SK-N-SH (cell line): Measurements from ENCODE around the gene NEGR1. TPM values are rescaled to one million over a fixed set of nuclear protein-coding genes. Genes with fewer than 3 reads are reported as not detected.

Source experiments
- CTCF ChIA-PET: fragments of 300-600, 350-600 bp; formaldehyde crosslinking; extraction: SDS; loops from one replicate; lab custom pipeline; 2021; lab: Yijun Ruan, JAX
- POLR2A ChIA-PET: fragments of 350-600 bp; sonication (Branson Sonifier 250); formaldehyde crosslinking; extraction: SDS; loops from one replicate; lab custom pipeline; 2020; ENCODE audit warnings: antibody characterized with exemption, inconsistent platforms; lab: Yijun Ruan, JAX
- DNase-seq: peaks from one replicate; pipeline ENCODE4 v3.0.0; 2012
- H2AFZ ChIP-seq: fragments of 200-600 bp; sonication (generic); 2 replicates; pipeline ENCODE4 v1.8.1; 2016; ENCODE audit warnings: antibody characterized with exemption, mild to moderate bottlenecking, low read depth
- H3F3A ChIP-seq: fragments of 200-600 bp; sonication (generic); replicated peaks from 2 replicates; pipeline ENCODE3; 2016; ENCODE audit warnings: antibody characterized with exemption, mild to moderate bottlenecking; ENCODE audit not compliant: insufficient read depth
- H3K27ac ChIP-seq, 2 experiments: fragments of 200-500 bp in 1 of 2; fragments of 200-600 bp in 1 of 2; sonication (Bioruptor generic) in 1 of 2; sonication (generic), shearing (Covaris generic) in 1 of 2; 2 replicates each; pipeline versions ENCODE4 v1.5.1 to v1.6.1; 2014 to 2016; ENCODE audit warnings: low read depth in 2 of 2, inconsistent platforms in 1 of 2, low read length in 1 of 2, mild to moderate bottlenecking in 1 of 2, mixed read lengths in 1 of 2
- H3K27me3 ChIP-seq: fragments of 200-600 bp; sonication (generic), shearing (Covaris generic); 2 replicates; pipeline ENCODE4 v1.6.1; 2016; ENCODE audit warnings: mixed run types; ENCODE audit not compliant: insufficient read depth
- H3K36me3 ChIP-seq, 2 experiments: fragments of 200-500 bp in 1 of 2; fragments of 200-600 bp in 1 of 2; sonication (Bioruptor generic) in 1 of 2; sonication (generic) in 1 of 2; replicated peaks in 1 of 2; 2 replicates each; pipeline versions ENCODE3 to v1.5.1; 2014 to 2016; ENCODE audit warnings: low read length in 1 of 2, mild to moderate bottlenecking in 1 of 2; ENCODE audit not compliant: insufficient read depth in 2 of 2, control insufficient read depth in 1 of 2
- H3K4me1 ChIP-seq, 2 experiments: fragments of 200-500 bp in 1 of 2; fragments of 200-600 bp in 1 of 2; sonication (Bioruptor generic) in 1 of 2; sonication (generic), shearing (Covaris generic) in 1 of 2; 2 replicates each; pipeline versions ENCODE4 v1.5.1 to v1.6.1; 2014 to 2016; ENCODE audit warnings: low read depth in 1 of 2, low read length in 1 of 2, mixed run types in 1 of 2; ENCODE audit not compliant: insufficient read depth in 2 of 2, control insufficient read depth in 1 of 2
- H3K4me2 ChIP-seq: fragments of 200-600 bp; sonication (generic), shearing (Covaris generic); 2 replicates; pipeline ENCODE4 v1.6.1; 2017; ENCODE audit warnings: mixed run types
- H3K4me3 ChIP-seq, 2 experiments: fragments of 200-500 bp in 1 of 2; fragments of 200-600 bp in 1 of 2; sonication (Bioruptor generic) in 1 of 2; sonication (generic), shearing (Covaris generic) in 1 of 2; 2 replicates each; pipeline versions ENCODE4 v1.5.1 to v1.8.1; 2014 to 2016; ENCODE audit warnings: low read depth in 2 of 2, inconsistent platforms in 1 of 2, low read length in 1 of 2, mild to moderate bottlenecking in 1 of 2, mixed read lengths in 1 of 2, moderate library complexity in 1 of 2
- H3K79me2 ChIP-seq: fragments of 200-600 bp; sonication (generic); 2 replicates; pipeline ENCODE4 v1.8.1; 2017; ENCODE audit warnings: mild to moderate bottlenecking; ENCODE audit not compliant: insufficient read depth
- H3K9ac ChIP-seq: fragments of 200-600 bp; sonication (generic); 2 replicates; pipeline ENCODE4 v1.6.1; 2017; ENCODE audit warnings: mixed run types
- H3K9me2 ChIP-seq: fragments of 200-600 bp; sonication (generic); 2 replicates; pipeline ENCODE4 v1.6.1; 2017; ENCODE audit warnings: mixed run types
- H3K9me3 ChIP-seq: fragments of 200-600 bp; sonication (generic); 2 replicates; pipeline ENCODE4 v1.6.1; 2017; ENCODE audit warnings: mixed run types, mild to moderate bottlenecking, moderate library complexity
- H4K20me1 ChIP-seq: fragments of 200-600 bp; sonication (generic); 2 replicates; pipeline ENCODE4 v1.6.1; 2017; ENCODE audit warnings: mild to moderate bottlenecking, mixed run types; ENCODE audit not compliant: insufficient read depth
- CTCF ChIP-seq: fragments of 200-600 bp; sonication (generic); IDR thresholded peaks from 2 replicates; pipeline ENCODE4 v1.6.1; 2017; ENCODE audit warnings: antibody characterized with exemption, mild to moderate bottlenecking, moderate library complexity
- EP300 ChIP-seq, 2 experiments: IDR thresholded peaks; 2 replicates each; pipeline versions ENCODE4 v1.4.0 to v1.6.1; 2012; ENCODE audit warnings: borderline replicate concordance in 1 of 2, low read depth in 1 of 2, low read length in 1 of 2
- FOSL2 ChIP-seq: IDR thresholded peaks from 2 replicates; pipeline ENCODE4 v1.4.0; 2012; ENCODE audit warnings: low read depth, mild to moderate bottlenecking, moderate library complexity, borderline replicate concordance
- GATA2 ChIP-seq: sonication (generic); formaldehyde crosslinking; IDR thresholded peaks from 2 replicates; pipeline ENCODE4 v1.5.0; 2020; ENCODE audit warnings: mild to moderate bottlenecking, missing genetic modification reagents
- IRF3 ChIP-seq: fragments of 150-350 bp; IDR thresholded peaks from 2 replicates; pipeline ENCODE4 v1.6.1; 2016; ENCODE audit warnings: mild to moderate bottlenecking, low read depth, low read length
- MEF2A ChIP-seq: IDR thresholded peaks from 2 replicates; pipeline ENCODE4 v1.4.0; 2012; ENCODE audit warnings: low read depth, borderline replicate concordance
- MXI1 ChIP-seq: IDR thresholded peaks from 2 replicates; pipeline ENCODE4 v1.6.1; 2012; ENCODE audit warnings: mild to moderate bottlenecking, low read depth, low read length, improper control_type of control experiment
- NFIC ChIP-seq: IDR thresholded peaks from 2 replicates; pipeline ENCODE4 v1.4.0; 2012; ENCODE audit warnings: borderline replicate concordance
- PBX3 ChIP-seq: IDR thresholded peaks from 2 replicates; pipeline ENCODE4; 2012
- POLR2AphosphoS5 ChIP-seq: IDR thresholded peaks from 2 replicates; pipeline ENCODE4 v1.6.1; 2012; ENCODE audit warnings: low read depth, low read length
- RCOR1 ChIP-seq: fragments of 150-350 bp; IDR thresholded peaks from 2 replicates; pipeline ENCODE4 v1.6.1; 2017; ENCODE audit warnings: antibody characterized with exemption, low read length
- SIN3A ChIP-seq: IDR thresholded peaks from 2 replicates; pipeline ENCODE4 v1.6.1; 2012; ENCODE audit warnings: low read depth, mild to moderate bottlenecking, low read length, moderate library complexity, borderline replicate concordance
- SMC3 ChIP-seq: IDR thresholded peaks from 2 replicates; pipeline ENCODE4 v1.6.1; 2012; ENCODE audit warnings: low read depth, low read length, improper control_type of control experiment
- TCF12 ChIP-seq: IDR thresholded peaks from 2 replicates; pipeline ENCODE4 v1.4.0; 2012
- TEAD4 ChIP-seq: IDR thresholded peaks from 2 replicates; pipeline ENCODE4 v1.4.0; 2012; ENCODE audit warnings: mild to moderate bottlenecking, borderline replicate concordance; ENCODE audit not compliant: insufficient read depth
- USF2 ChIP-seq: fragments of 150-350 bp; IDR thresholded peaks from 2 replicates; pipeline ENCODE4 v1.6.1; 2017; ENCODE audit warnings: antibody characterized with exemption, low read length, low read depth, borderline replicate concordance
- ZBTB33 ChIP-seq: IDR thresholded peaks from 2 replicates; pipeline ENCODE4 v1.4.0; 2012; ENCODE audit warnings: low read depth, borderline replicate concordance
- WGBS: methylation state at CpG from one replicate; pipeline ENCODE4 v1.1.6; 2017; ENCODE audit warnings: low lambda C conversion rate; 5-methylcytosine and 5-hydroxymethylcytosine counted together
- polyA plus RNA-seq, 3 experiments: library from polyadenylated mRNA; depleted of rRNA; stranded (reverse); fragments of >200 nt; gene quantifications; 2 replicates each; pipeline ENCODE4 v1.2.3, GENCODE V29; 2012

The NEGR1 gene
- polyA plus RNA-seq, 1 of the 3 experiments (the other 2 are of a cell fraction) = 0.21 TPM

GRCh38 chr1:71882226-71882625 is 400.1 kb downstream of the NEGR1 start:
- H3K4me3 ChIP-seq = no peak overlapping the region
- H3K9me3 ChIP-seq = no peaks in the 10 kb centered on the region
- DNase-seq = no peak
- no peak overlapping the region for H3K27ac ChIP-seq
- H3K4me2 ChIP-seq = no peak overlapping the region
- H3K9me2 ChIP-seq = no peaks in the 10 kb centered on the region
- no peaks in the 10 kb centered on the region; a peak in 1 of 4 replicates for H3K4me1 ChIP-seq
- POLR2A ChIA-PET = no interaction called here
- WGBS = 46% methylated on average over 3 of the region's 3 CpGs
- no peaks in the 10 kb centered on the region for H4K20me1 ChIP-seq
- H3K27me3 ChIP-seq = no peaks in the 10 kb centered on the region
- no peak overlapping the region for H2AFZ ChIP-seq
- no peak overlapping the region for H3K9ac ChIP-seq
- H3F3A ChIP-seq = no peaks in the 10 kb centered on the region
- TF ChIP-seq SMC3 (no peak), FOSL2 (no peak), TCF12 (no peak), TEAD4 (no peak), MXI1 (no peak)
- H3K36me3 ChIP-seq = no peaks in the 10 kb centered on the region
- CTCF ChIA-PET = interaction anchor here (1.6 kb wide), 1 partner anchor 156 kb away, joined by 4 read pairs; no protein-coding TSS in a partner anchor
- no peaks in the 10 kb centered on the region for H3K79me2 ChIP-seq

- Histone ChIP-seq H3K9me3 (no peaks in the 10 kb centered on the region), H3K4me1 (no peaks in the 10 kb centered on the region; a peak in 1 of 4 replicates), H3F3A (no peaks in the 10 kb centered on the region), H3K27ac (no peak overlapping the region), H3K79me2 (no peaks in the 10 kb centered on the region), H3K27me3 (no peaks in the 10 kb centered on the region), H3K36me3 (no peaks in the 10 kb centered on the region), H3K9me2 (no peaks in the 10 kb centered on the region), H3K9ac (no peak overlapping the region), H3K4me2 (no peak overlapping the region), H3K4me3 (no peak overlapping the region), H2AFZ (no peak overlapping the region), H4K20me1 (no peaks in the 10 kb centered on the region)
- TF ChIP-seq NFIC (no peak), CTCF (no peak), ZBTB33 (no peak), TEAD4 (no peak), POLR2AphosphoS5 (no peak), SIN3A (no peak), EP300 (IDR thresholded peaks at IDR 0.05; ENCODE audit: borderline replicate concordance in 1 of 2, low read depth in 1 of 2, low read length in 1 of 2) (no peak), RCOR1 (no peak), SMC3 (no peak), IRF3 (no peak), GATA2 (CRISPR knock-in tag) (no peak), TCF12 (no peak), MEF2A (no peak), USF2 (no peak), PBX3 (no peak)
- CTCF ChIA-PET = no interaction called here
- POLR2A ChIA-PET = no interaction called here
- DNase-seq = no peak
Measured at GRCh38 chr1:71881611-71882010, 400.7 kb downstream of the NEGR1 start.
